HCT116 (cell line): ENCODE measurements around the gene PRKAA2. TPM values are rescaled to one million over a fixed set of nuclear protein-coding genes. Genes with fewer than 3 reads are reported as not detected.

ENCODE experiments used
- ATAC-seq: fragments of 200-7000 bp; cut with Tn5 transposase; 2 replicates; pipeline ENCODE4 v1.9.1; 2020; ENCODE audit warnings: mild to moderate bottlenecking, moderate library complexity
- BruUV-seq: library from RNA; stranded (reverse); fragments of 400-500 nt; replicated peaks from 2 replicates; lab custom pipeline; 2021; lab: Mats Ljungman, UMichigan
- CTCF ChIA-PET: fragments of 300-600 bp; sonication (Branson Sonifier 250); formaldehyde crosslinking; loops from one replicate; lab custom pipeline; 2021; ENCODE audit warnings: antibody characterized with exemption; lab: Charles Lee
- POLR2A ChIA-PET: fragments of 300-600, 350-600 bp; sonication (Branson Sonifier 250); formaldehyde crosslinking; loops from one replicate; lab custom pipeline; 2021; ENCODE audit warnings: antibody characterized with exemption; lab: Charles Lee
- RAD21 ChIA-PET, 2 experiments: fragments of 300-600 bp; sonication (Branson Sonifier 250); formaldehyde crosslinking; loops; one replicate each; lab custom pipeline; 2023; ENCODE audit warnings: low total read pairs in 2 of 2; ENCODE audit not compliant: uncharacterized antibody in 2 of 2, unreplicated experiment in 2 of 2, low non-redundant PET in 1 of 2; lab: Charles Lee
- DNase-seq: peaks from one replicate; pipeline ENCODE4 v3.0.0-alpha.2; 2010; ENCODE audit warnings: low read depth, low spot score
- H2AFZ ChIP-seq: fragments of 200-600 bp; shearing (Covaris generic), sonication (generic); 2 replicates; pipeline ENCODE4 v1.6.1; 2017; ENCODE audit warnings: low read depth, mixed run types, mixed read lengths, antibody characterized with exemption, low read length; ENCODE audit not compliant: poor library complexity, severe bottlenecking
- H3K27ac ChIP-seq: 2 replicates; pipeline ENCODE4 v1.5.1; 2012; ENCODE audit warnings: low read depth, low read length
- H3K27me3 ChIP-seq: fragments of 200-600 bp; sonication (generic); 2 replicates; pipeline ENCODE4 v1.6.1; 2016; ENCODE audit warnings: mixed run types, low read length, mixed read lengths; ENCODE audit not compliant: insufficient read depth
- H3K36me3 ChIP-seq, 2 experiments: fragments of 200-500 bp in 1 of 2; fragments of 200-600 bp in 1 of 2; sonication (Bioruptor generic) in 1 of 2; sonication (generic) in 1 of 2; 2 replicates each; pipeline versions ENCODE4 v1.5.1 to v1.6.1; 2014 to 2016; ENCODE audit warnings: low read length in 2 of 2, inconsistent platforms in 1 of 2, mixed read lengths in 1 of 2, mixed run types in 1 of 2; ENCODE audit not compliant: insufficient read depth in 2 of 2, control insufficient read depth in 1 of 2
- H3K4me1 ChIP-seq, 2 experiments: fragments of 200-600 bp in 1 of 2; sonication (generic) in 1 of 2; 2 replicates each; pipeline versions ENCODE4 v1.5.1 to v1.6.1; 2012 to 2017; ENCODE audit warnings: low read length in 2 of 2, inconsistent platforms in 1 of 2, mild to moderate bottlenecking in 1 of 2, mixed read lengths in 1 of 2, mixed run types in 1 of 2, moderate library complexity in 1 of 2; ENCODE audit not compliant: insufficient read depth in 2 of 2, control insufficient read depth in 1 of 2
- H3K4me2 ChIP-seq: fragments of 200-600 bp; sonication (generic); 2 replicates; pipeline ENCODE4 v1.6.1; 2017; ENCODE audit warnings: mixed run types, low read length, mixed read lengths
- H3K4me3 ChIP-seq, 2 experiments: fragments of 200-600 bp in 1 of 2; sonication (generic) in 1 of 2; replicated peaks in 1 of 2; 2 replicates each; pipeline ENCODE4 v1.5.1; 2011 to 2016; ENCODE audit warnings: low read length in 2 of 2, control low read depth in 1 of 2, low read depth in 1 of 2, mild to moderate bottlenecking in 1 of 2, mixed read lengths in 1 of 2, mixed run types in 1 of 2
- H3K79me2 ChIP-seq: fragments of 200-600 bp; sonication (generic); 2 replicates; pipeline ENCODE4 v1.6.1; 2017; ENCODE audit warnings: mild to moderate bottlenecking, mixed run types, low read length, moderate library complexity, mixed read lengths; ENCODE audit not compliant: insufficient read depth
- H3K9ac ChIP-seq: fragments of 200-600 bp; sonication (generic); 2 replicates; pipeline ENCODE4 v1.6.1; 2016; ENCODE audit warnings: low read length, mixed read lengths
- H3K9me2 ChIP-seq: fragments of 200-600 bp; sonication (generic), shearing (Covaris generic); 2 replicates; pipeline ENCODE4 v1.6.1; 2017; ENCODE audit warnings: mixed run types, mild to moderate bottlenecking, moderate library complexity; ENCODE audit not compliant: insufficient read depth
- H3K9me3 ChIP-seq, 2 experiments: fragments of 200-500 bp in 1 of 2; fragments of 200-600 bp in 1 of 2; sonication (Bioruptor generic) in 1 of 2; sonication (generic) in 1 of 2; 2 replicates each; pipeline ENCODE4 v1.6.1; 2014 to 2017; ENCODE audit warnings: low read length in 2 of 2, mixed read lengths in 2 of 2, inconsistent platforms in 1 of 2, low read depth in 1 of 2, mild to moderate bottlenecking in 1 of 2, mixed run types in 1 of 2, moderate library complexity in 1 of 2; ENCODE audit not compliant: control insufficient read depth in 1 of 2, insufficient read depth in 1 of 2
- H4K20me1 ChIP-seq: fragments of 200-600 bp; sonication (generic), shearing (Covaris generic); 2 replicates; pipeline ENCODE4 v1.6.1; 2017; ENCODE audit warnings: mixed run types, mild to moderate bottlenecking, moderate library complexity; ENCODE audit not compliant: insufficient read depth
- CBX3 ChIP-seq: IDR thresholded peaks from 2 replicates; pipeline ENCODE4 v1.6.1; 2012; ENCODE audit warnings: low read depth
- CEBPB ChIP-seq: IDR thresholded peaks from 2 replicates; pipeline ENCODE4 v1.6.1; 2012; ENCODE audit warnings: low read depth
- EGR1 ChIP-seq: IDR thresholded peaks from 2 replicates; pipeline ENCODE4 v1.6.1; 2012; ENCODE audit warnings: low read depth
- FOSL1 ChIP-seq: IDR thresholded peaks from 2 replicates; pipeline ENCODE4 v1.6.1; 2012; ENCODE audit warnings: low read depth
- JUND ChIP-seq: IDR thresholded peaks from 2 replicates; pipeline ENCODE4 v1.6.1; 2012
- POLR2A ChIP-seq: IDR thresholded peaks from 2 replicates; pipeline ENCODE4 v1.7.0; 2011; ENCODE audit warnings: borderline replicate concordance; ENCODE audit not compliant: insufficient read depth, insufficient read length; ENCODE audit errors: extremely low read depth
- SIN3A ChIP-seq: IDR thresholded peaks from 2 replicates; pipeline ENCODE4 v1.6.1; 2012; ENCODE audit warnings: low read depth
- SRF ChIP-seq: IDR thresholded peaks from 2 replicates; pipeline ENCODE4 v1.6.1; 2012; ENCODE audit warnings: low read depth
- TCF7L2 ChIP-seq: IDR thresholded peaks from 2 replicates; pipeline ENCODE4 v1.7.0; 2011; ENCODE audit warnings: borderline replicate concordance, inconsistent platforms; ENCODE audit not compliant: insufficient read depth, insufficient read length; ENCODE audit errors: extremely low read depth
- YY1 ChIP-seq: IDR thresholded peaks from 2 replicates; pipeline ENCODE4 v1.6.1; 2011; ENCODE audit warnings: low read length, low read depth, moderate library complexity, mild to moderate bottlenecking; ENCODE audit not compliant: insufficient replicate concordance; ENCODE audit errors: extremely low read depth
- ZBTB33 ChIP-seq: IDR thresholded peaks from 2 replicates; pipeline ENCODE4 v1.6.1; 2011; ENCODE audit warnings: mild to moderate bottlenecking, low read length, moderate library complexity; ENCODE audit not compliant: insufficient replicate concordance; ENCODE audit errors: extremely low read depth
- ZFX ChIP-seq: fragments of 450-650 bp; IDR thresholded peaks from 2 replicates; pipeline ENCODE4 v1.6.1; 2017
- ZNF274 ChIP-seq: fragments of 200-500 bp; sonication (Bioruptor generic); IDR thresholded peaks from 2 replicates; pipeline ENCODE4 v1.6.1; 2014; ENCODE audit warnings: mild to moderate bottlenecking, low read depth, low read length, inconsistent platforms
- intact Hi-C: fragments of 100-400 bp; cut with micrococcal nuclease; formaldehyde crosslinking; loops from 2 replicates; pipeline ENCODE4 v1.10.0; 2022
- total RNA-seq: library from RNA; stranded (reverse); gene quantifications from one replicate; pipeline ENCODE4 v1.2.1, GENCODE V29; 2021; ENCODE audit not compliant: unreplicated experiment
- TF ChIP-seq, protein P1 (sequence below): IDR thresholded peaks from 2 replicates; pipeline ENCODE4 v1.6.1; 2012

Gene PRKAA2
- total RNA-seq, 1 experiment from 2014 or later, result 1.6 TPM

GRCh38 chr1:56710646-56711045 is 65.5 kb downstream of the PRKAA2 start:
- Histone ChIP-seq H3K27ac (no peak overlapping the region), H3K4me1 (peaks cover 0 to 5% of the 10 kb centered on the region in 2 experiments; a peak in 2 of 4 replicates), H3K27me3 (peaks cover 44% of the 10 kb centered on the region), H2AFZ (no peak overlapping the region), H3K79me2 (no peaks in the 10 kb centered on the region), H3K4me2 (no peak overlapping the region), H3K9ac (no peak overlapping the region), H3K4me3 (no peak overlapping the region), H4K20me1 (no peaks in the 10 kb centered on the region; the same call in 1 of the 2 replicates), H3K9me2 (no peaks in the 10 kb centered on the region), H3K9me3 (no peaks in the 10 kb centered on the region), H3K36me3 (no peaks in the 10 kb centered on the region)
- ATAC-seq, result no peak
- RAD21 ChIA-PET, result no interaction called here
- intact Hi-C loops, result loop anchor here (10.0 kb wide), 1 partner anchor 1566 kb away; no protein-coding TSS in a partner anchor
- no TSS peak for BruUV-seq
- DNase-seq, result no peak
- TF ChIP-seq JUND, result 0 out of 2 replicates have a peak, but pooled peaks have one; percentile 11
- no peak for TF ChIP-seq ZBTB33
- CTCF ChIA-PET, result interaction anchor here (2.8 kb wide), 1 partner anchor 126 kb away, joined by 10 read pairs; no protein-coding TSS in a partner anchor
- POLR2A ChIA-PET, result no interaction called here

DNA sequence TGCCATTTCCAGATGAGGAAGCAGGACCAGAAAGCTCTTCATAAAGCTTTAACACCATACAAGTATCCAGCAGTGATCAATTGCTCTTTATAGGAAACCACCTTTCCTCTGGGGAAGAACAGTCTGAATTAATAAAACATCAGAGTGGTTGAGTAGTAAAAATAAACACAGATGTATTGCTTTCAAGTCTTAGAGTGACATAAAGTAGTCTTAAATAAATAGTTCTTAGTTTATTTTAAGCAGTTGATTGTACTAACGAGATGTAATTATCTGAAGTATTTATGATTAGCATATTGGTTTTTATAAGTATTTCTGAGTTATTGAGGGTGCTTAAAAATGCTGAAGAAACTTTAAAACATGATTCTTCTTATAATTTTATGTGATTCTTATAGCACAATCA is 67.0 kb downstream of the PRKAA2 start:
- no peak for DNase-seq
- ChIA-PET RAD21 (no interaction called here), POLR2A (no interaction called here), CTCF (no interaction called here)
- Histone ChIP-seq H3K9me2 (no peaks in the 10 kb centered on the region), H3K27ac (no peak overlapping the region), H4K20me1 (no peaks in the 10 kb centered on the region; the same call in 1 of the 2 replicates), H3K4me1 (peaks cover 0 to 5% of the 10 kb centered on the region in 2 experiments; a peak in 2 of 4 replicates), H3K79me2 (no peaks in the 10 kb centered on the region), H3K27me3 (peaks cover 36% of the 10 kb centered on the region), H3K9me3 (no peaks in the 10 kb centered on the region), H2AFZ (no peak overlapping the region), H3K36me3 (no peaks in the 10 kb centered on the region), H3K4me2 (no peak overlapping the region), H3K9ac (no peak overlapping the region), H3K4me3 (no peak overlapping the region)
- BruUV-seq, result no TSS peak
- no peak for ATAC-seq
- intact Hi-C loops, result loop anchor here (10.0 kb wide), 1 partner anchor 1567 kb away; no protein-coding TSS in a partner anchor
- TF ChIP-seq POLR2A, result no peak
- TF ChIP-seq FOSL1, result no peak
- TF ChIP-seq YY1, result no peak
- no peak for TF ChIP-seq ZFX
- TF ChIP-seq JUND, result no peak
- TF ChIP-seq CEBPB, result no peak
- no peak for TF ChIP-seq ZBTB33
- no peak for TF ChIP-seq TCF7L2
- TF ChIP-seq EGR1, result no peak
- no peak for TF ChIP-seq ZNF274
- TF ChIP-seq, protein P1, sequence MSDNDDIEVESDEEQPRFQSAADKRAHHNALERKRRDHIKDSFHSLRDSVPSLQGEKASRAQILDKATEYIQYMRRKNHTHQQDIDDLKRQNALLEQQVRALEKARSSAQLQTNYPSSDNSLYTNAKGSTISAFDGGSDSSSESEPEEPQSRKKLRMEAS, result no peak
- no peak for TF ChIP-seq CBX3
- TF ChIP-seq SRF, result no peak
- TF ChIP-seq SIN3A, result no peak
